Pancreas (tissue), 10 donors: Measurements from ENCODE around the gene OTULIN. TPM values are rescaled to one million over a fixed set of nuclear protein-coding genes. Genes with fewer than 3 reads are reported as not detected.

Source experiments
- ATAC-seq, 4 donors: fragments of 200-7000 bp; cut with Tn5 transposase; one replicate each; pipeline versions ENCODE4 v1.8.0 to v1.9.1; 2020; ENCODE audit warnings: mild to moderate bottlenecking in 4 of 4, moderate library complexity in 4 of 4
- DNase-seq, 6 donors: peaks; one replicate each; pipeline ENCODE4 v3.0.0-alpha.2; 2020
- FAIRE-seq: peaks from 2 replicates; lab custom pipeline; 2012; peaks lifted over from hg19 to GRCh38; lab: Jason Lieb, UNC
- H3K27ac ChIP-seq, 4 donors: fragments of 200-600 bp; sonication (generic); 1 replicate in 3 of 4; 2 replicates in 1 of 4; pipeline versions ENCODE4 v1.5.0 to v1.8.0; 2020
- H3K27me3 ChIP-seq, 4 donors: fragments of 200-600 bp; one replicate each; pipeline ENCODE4 v1.8.0; 2021
- H3K36me3 ChIP-seq, 3 donors: fragments of 200-600 bp; sonication (generic) in 1 of 3; one replicate each; pipeline versions ENCODE4 v1.5.0 to v1.8.0; 2020 to 2021
- H3K4me1 ChIP-seq, 3 donors: fragments of 200-600 bp; one replicate each; pipeline ENCODE4 v1.8.0; 2021
- H3K4me3 ChIP-seq, 4 donors: fragments of 200-600 bp; sonication (generic) in 2 of 4; one replicate each; pipeline versions ENCODE4 v1.5.0 to v1.8.0; 2020 to 2021
- H3K9me3 ChIP-seq, 4 donors: fragments of 200-600 bp; one replicate each; pipeline ENCODE4 v1.8.0; 2021
- CTCF ChIP-seq, 4 donors: fragments of 200-600 bp; sonication (generic) in 3 of 4; IDR thresholded peaks; one replicate each; pipeline versions ENCODE4 v1.5.0 to v1.8.0; 2021; ENCODE audit warnings: antibody characterized with exemption in 4 of 4
- WGBS, 2 donors: extraction: QIAGEN DNeasy Blood & Tissue Kit; methylation state at CpG; one replicate each; pipeline ENCODE4 v1.1.7; 2013; 5-methylcytosine and 5-hydroxymethylcytosine counted together
- intact Hi-C, 3 donors: fragments of 100-400 bp; cut with DNase I; formaldehyde crosslinking; loops; one replicate each; pipeline versions ENCODE4 v1.11.1 to v1.14.2; 2022
- polyA plus RNA-seq, 2 donors: library from polyadenylated mRNA; stranded (reverse); fragments of 200-250 nt; gene quantifications; one replicate each; pipeline ENCODE4 v1.2.3, GENCODE V29; 2013
- total RNA-seq, 6 donors: library from RNA; stranded (reverse); fragmentation: NEBNext Ultra II Directional in 4 of 6; extraction: Animal tissue kit (Norgen Biotek cat#: 25700) in 4 of 6; gene quantifications; one replicate each; pipeline versions ENCODE4 v1.2.1 to v1.2.4, GENCODE V29; 2021 to 2023
- donor health status: healthy with polysubstance abuse.
- donor health status: DM: no; HTN: no; CAD: no; lungs with moderate emphysema.
- donor health status: DM: no; HTN: no; CAD: no.
- donor health status: control.
- donor health status: control.
- donor health status: Bipolar disorder and iron deficiency.
- donor health status: DM: yes; HTN: yes; CAD: no.
- donor health status: DM: no; HTN: no; CAD: no.
- donor health status: DM: no; HTN: no; CAD: no.
- donor health status: DM: yes; HTN: yes; CAD: no.

Gene OTULIN
- total and polyA plus RNA-seq, 8 donors: 4.7 to 21.6 (median 11.5) TPM

DNA sequence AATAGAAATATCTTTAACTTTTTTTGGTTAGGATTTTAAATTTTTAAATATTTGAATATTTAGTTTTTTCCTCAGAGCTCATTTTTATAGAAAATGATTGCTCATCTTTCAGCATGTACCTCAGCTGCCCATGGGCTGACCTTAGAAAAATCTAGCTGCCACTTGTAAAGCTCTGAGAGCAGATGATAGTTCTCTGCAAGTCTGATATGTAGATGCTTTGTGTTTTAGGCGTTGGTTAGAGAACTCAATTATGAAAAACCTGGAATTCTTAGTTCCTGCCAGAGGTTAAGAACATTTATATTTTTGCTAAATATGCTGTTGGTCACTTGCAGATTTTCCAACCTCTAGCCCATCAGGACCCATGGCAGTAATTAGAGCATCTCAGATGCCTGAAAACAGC, 15.1 kb downstream of the OTULIN start:
- TF ChIP-seq CTCF (IDR thresholded peaks at IDR 0.05): no peak
- Histone ChIP-seq H3K27me3 (no peaks in the 10 kb centered on the region), H3K27ac (no peak overlapping the region), H3K9me3 (no peaks in the 10 kb centered on the region), H3K36me3 (peaks cover 0 to 32% (median 7%) of the 10 kb centered on the region in 3 donors), H3K4me3 (no peak overlapping the region), H3K4me1 (peaks cover 0 to 15% (median 8%) of the 10 kb centered on the region in 3 donors)
- ATAC-seq: no peak
- no peak for FAIRE-seq
- 80 to 91% methylated on average over 1 of the region's 1 CpG for WGBS, 2 donors
- intact Hi-C loops: no loop called here
- DNase-seq: no peak

- intact Hi-C loops: no loop called here
- WGBS, 2 donors: 94 to 97% methylated on average over 10 of the region's 10 CpGs
- H3K4me3 ChIP-seq: no peak overlapping the region
These were observed 16.8 kb downstream of the OTULIN start for GRCh38 chr5:14681236-14681752.

GRCh38 chr5:14683906-14684455, 19.5 kb downstream of the OTULIN start:
- no peaks in the 10 kb centered on the region for H3K4me1 ChIP-seq
- no peak overlapping the region for H3K4me3 ChIP-seq
- peaks cover 0 to 47% (median 14%) of the 10 kb centered on the region in 3 donors for H3K36me3 ChIP-seq
- intact Hi-C loops: no loop called here
- no peaks in the 10 kb centered on the region for H3K27me3 ChIP-seq
- ATAC-seq (no peak), DNase-seq (no peak), FAIRE-seq (no peak)
- no peaks in the 10 kb centered on the region for H3K9me3 ChIP-seq
- 33 to 35% methylated on average over 4 of the region's 4 CpGs for WGBS, 2 donors
- H3K27ac ChIP-seq: no peak overlapping the region
- TF ChIP-seq CTCF (IDR thresholded peaks at IDR 0.05): no peak

More at GRCh38 chr5:14681236-14681752, 16.8 kb downstream of the OTULIN start:
- peaks cover 0 to 32% (median 7%) of the 10 kb centered on the region in 3 donors for H3K36me3 ChIP-seq
- no peak for ATAC-seq
- no peak for FAIRE-seq
- no peaks in the 10 kb centered on the region for H3K27me3 ChIP-seq
- peaks cover 0 to 5% (median 3%) of the 10 kb centered on the region in 3 donors for H3K4me1 ChIP-seq
- no peak for TF ChIP-seq CTCF (IDR thresholded peaks at IDR 0.05)
- DNase-seq: no peak
- no peaks in the 10 kb centered on the region for H3K9me3 ChIP-seq
- no peak overlapping the region for H3K27ac ChIP-seq

DNA sequence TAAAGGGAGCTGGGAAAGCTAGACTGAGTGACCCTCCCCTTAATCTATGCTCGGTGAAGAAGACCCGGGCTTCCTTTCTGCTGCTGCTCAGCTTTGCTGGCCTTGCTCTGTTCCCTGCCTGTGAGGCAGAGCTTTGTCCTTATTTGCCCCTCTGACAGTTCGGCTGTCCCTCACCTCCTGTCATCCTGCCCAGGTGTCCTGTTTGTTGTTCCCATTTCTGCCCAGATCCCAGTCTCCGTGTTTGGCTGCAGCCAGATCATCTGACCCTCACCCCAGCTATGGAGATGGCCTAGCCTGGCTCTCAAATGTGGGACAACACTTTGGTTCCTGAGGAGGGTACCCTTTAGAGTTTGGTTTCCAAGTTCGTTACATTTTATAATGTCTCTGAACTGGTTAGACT, 20.2 kb downstream of the OTULIN start:
- FAIRE-seq (no peak), DNase-seq (no peak), ATAC-seq (peak in 2 of 4 donors; percentile 47 to 48)
- no peak overlapping the region for H3K4me3 ChIP-seq
- H3K36me3 ChIP-seq: peaks cover 0 to 50% (median 14%) of the 10 kb centered on the region in 3 donors
- no peak overlapping the region for H3K27ac ChIP-seq
- intact Hi-C loops: no loop called here
- 57 to 64% methylated on average over 5 of the region's 5 CpGs for WGBS, 2 donors
- H3K9me3 ChIP-seq: no peaks in the 10 kb centered on the region
- no peak for TF ChIP-seq CTCF (IDR thresholded peaks at IDR 0.05)
- no peaks in the 10 kb centered on the region for H3K27me3 ChIP-seq
- H3K4me1 ChIP-seq: no peaks in the 10 kb centered on the region

DNA sequence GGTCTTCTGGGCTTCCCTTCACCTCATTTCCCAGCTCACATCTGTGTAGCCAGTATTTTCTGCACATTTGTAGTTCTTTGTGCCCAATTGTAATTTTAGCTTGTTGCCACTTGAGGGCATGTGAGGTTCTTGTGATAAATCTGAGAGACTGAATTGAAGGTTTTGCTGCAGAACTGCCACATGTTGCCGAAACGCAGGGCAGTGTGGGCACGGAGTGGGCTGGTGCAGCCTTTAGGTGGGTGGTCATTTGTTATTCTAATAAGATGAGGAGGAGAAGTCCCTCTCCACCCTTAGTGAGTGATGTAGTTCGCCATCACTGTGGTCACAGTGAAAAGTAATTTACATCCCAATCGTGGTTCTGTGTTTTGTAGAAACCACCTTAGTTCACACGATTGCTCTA, 21.2 kb downstream of the OTULIN start:
- Histone ChIP-seq H3K27ac (no peak overlapping the region), H3K4me3 (no peak overlapping the region), H3K36me3 (peaks cover 0 to 50% (median 16%) of the 10 kb centered on the region in 3 donors), H3K27me3 (no peaks in the 10 kb centered on the region), H3K9me3 (no peaks in the 10 kb centered on the region), H3K4me1 (no peaks in the 10 kb centered on the region)
- intact Hi-C loops: no loop called here
- DNase-seq (peak in 2 of 6 donors; percentile 9 to 25), ATAC-seq (peak; percentile 60 to 89 (median 86)), FAIRE-seq (no peak)
- TF ChIP-seq CTCF (IDR thresholded peaks at IDR 0.05): peak in 3 of 4 donors; percentile 22 to 49 (median 26)
- WGBS, 2 donors: 43 to 45% methylated on average over 6 of the region's 6 CpGs
